Mesendoderm (in vitro differentiated cells): ENCODE results near the gene SLC25A14.

Source experiments
- DNase-seq: peaks from one replicate; pipeline ENCODE4 v3.0.0; 2013
- H2AK5ac ChIP-seq: 2 replicates; pipeline ENCODE4 v1.6.1; 2013; ENCODE audit warnings: low read length, inconsistent platforms
- H2BK120ac ChIP-seq: 2 replicates; pipeline ENCODE4 v1.6.1; 2013; ENCODE audit warnings: low read depth, mild to moderate bottlenecking, low read length, moderate library complexity, mixed read lengths
- H2BK15ac ChIP-seq: replicated peaks from 2 replicates; pipeline ENCODE4 v1.6.1; 2013; ENCODE audit warnings: low read depth, mild to moderate bottlenecking, moderate library complexity
- H2BK5ac ChIP-seq: 2 replicates; pipeline ENCODE4 v1.6.1; 2013; ENCODE audit warnings: low read length, inconsistent platforms
- H3K18ac ChIP-seq: 2 replicates; pipeline ENCODE4 v1.6.1; 2013; ENCODE audit warnings: mild to moderate bottlenecking, low read length, mixed read lengths
- H3K23ac ChIP-seq: one replicate; pipeline ENCODE4 v1.6.1; 2013; ENCODE audit warnings: low read length
- H3K27ac ChIP-seq: 2 replicates; pipeline ENCODE4 v1.5.1; 2013; ENCODE audit warnings: low read depth, mild to moderate bottlenecking, inconsistent platforms, low read length, moderate library complexity
- H3K27me3 ChIP-seq: 2 replicates; pipeline ENCODE4 v1.6.1; 2013; ENCODE audit warnings: low read length, control low read depth, mild to moderate bottlenecking, inconsistent platforms; ENCODE audit not compliant: insufficient read depth, poor library complexity
- H3K36me3 ChIP-seq: 2 replicates; pipeline ENCODE4 v1.6.1; 2013; ENCODE audit warnings: low read length, inconsistent platforms; ENCODE audit not compliant: control insufficient read depth, insufficient read depth
- H3K4ac ChIP-seq: one replicate; pipeline ENCODE4 v1.6.1; 2013; ENCODE audit warnings: low read depth, mild to moderate bottlenecking, low read length, moderate library complexity
- H3K4me1 ChIP-seq: 2 replicates; pipeline ENCODE4 v1.6.1; 2013; ENCODE audit warnings: low read depth, low read length, inconsistent platforms; ENCODE audit not compliant: control insufficient read depth
- H3K4me2 ChIP-seq: 2 replicates; pipeline ENCODE4 v1.6.1; 2013; ENCODE audit warnings: low read length
- H3K4me3 ChIP-seq: 2 replicates; pipeline ENCODE4 v1.5.1; 2013; ENCODE audit warnings: mild to moderate bottlenecking, low read length
- H3K56ac ChIP-seq: one replicate; pipeline ENCODE4 v1.6.1; 2013; ENCODE audit warnings: low read length
- H3K79me1 ChIP-seq: 2 replicates; pipeline ENCODE4 v1.6.1; 2013; ENCODE audit warnings: low read length, inconsistent platforms
- H3K79me2 ChIP-seq: 2 replicates; pipeline ENCODE4 v1.6.1; 2013; ENCODE audit warnings: mild to moderate bottlenecking, low read length; ENCODE audit not compliant: control insufficient read depth, insufficient read depth
- H3K9ac ChIP-seq: 2 replicates; pipeline ENCODE4 v1.6.1; 2013; ENCODE audit warnings: low read length, inconsistent platforms
- H4K5ac ChIP-seq: one replicate; pipeline ENCODE4 v1.6.1; 2013; ENCODE audit warnings: low read length
- H4K8ac ChIP-seq: one replicate; pipeline ENCODE4 v1.6.1; 2013; ENCODE audit warnings: low read depth, mild to moderate bottlenecking, control low read depth, low read length, moderate library complexity
- WGBS: extraction: QIAGEN DNeasy Blood & Tissue Kit; methylation state at CpG from one replicate; pipeline ENCODE4 v1.1.7; 2013; ENCODE audit warnings: low lambda C conversion rate, missing lambda C conversion rate; ENCODE audit not compliant: insufficient coverage; ENCODE audit errors: extremely low coverage; 5-methylcytosine and 5-hydroxymethylcytosine counted together

Gene SLC25A14

GRCh38 chrX:130413415-130413814, 73.7 kb downstream of the SLC25A14 start:
- Histone ChIP-seq H3K27me3 (no peaks in the 10 kb centered on the region), H2BK120ac (no peak overlapping the region), H3K18ac (no peak overlapping the region), H3K79me1 (no peaks in the 10 kb centered on the region), H3K56ac (no peak overlapping the region), H3K4me3 (no peak overlapping the region), H3K79me2 (no peaks in the 10 kb centered on the region), H3K9ac (no peak overlapping the region), H2BK5ac (no peak overlapping the region), H3K23ac (no peak overlapping the region), H3K4me2 (no peak overlapping the region), H2BK15ac (no peak overlapping the region), H4K8ac (no peak overlapping the region), H2AK5ac (no peak overlapping the region), H3K4me1 (no peaks in the 10 kb centered on the region), H4K5ac (no peak overlapping the region), H3K27ac (no peak overlapping the region), H3K36me3 (peaks cover 3% of the 10 kb centered on the region), H3K4ac (no peak overlapping the region)
- DNase-seq = no peak
- WGBS = no CpG with 5 or more reads among the region's 2 CpGs

- H4K8ac ChIP-seq = no peak overlapping the region
- DNase-seq = no peak
- no peaks in the 10 kb centered on the region for H3K79me2 ChIP-seq
- no peak overlapping the region for H3K4ac ChIP-seq
- H3K4me1 ChIP-seq = no peaks in the 10 kb centered on the region
- no peak overlapping the region for H2BK15ac ChIP-seq
- no peak overlapping the region for H3K18ac ChIP-seq
- H3K36me3 ChIP-seq = peaks cover 3% of the 10 kb centered on the region
- H2AK5ac ChIP-seq = no peak overlapping the region
- H3K56ac ChIP-seq = no peak overlapping the region
- no peak overlapping the region for H2BK5ac ChIP-seq
- WGBS = no CpG with 5 or more reads among the region's 5 CpGs
- no peak overlapping the region for H2BK120ac ChIP-seq
- no peak overlapping the region for H3K27ac ChIP-seq
- no peak overlapping the region for H4K5ac ChIP-seq
- no peaks in the 10 kb centered on the region for H3K27me3 ChIP-seq
- no peak overlapping the region for H3K4me3 ChIP-seq
- no peak overlapping the region for H3K9ac ChIP-seq
- H3K79me1 ChIP-seq = no peaks in the 10 kb centered on the region
- no peak overlapping the region for H3K23ac ChIP-seq
- no peak overlapping the region for H3K4me2 ChIP-seq
Measured at GRCh38 chrX:130414800-130415199, 75.1 kb downstream of the SLC25A14 start.

- H2AK5ac ChIP-seq = no peak overlapping the region
- no peak overlapping the region for H2BK5ac ChIP-seq
- peaks cover 3% of the 10 kb centered on the region for H3K36me3 ChIP-seq
- H3K4ac ChIP-seq = no peak overlapping the region
- no peak overlapping the region for H3K4me2 ChIP-seq
- no peak overlapping the region for H3K4me3 ChIP-seq
- H4K5ac ChIP-seq = no peak overlapping the region
- H3K9ac ChIP-seq = no peak overlapping the region
- H4K8ac ChIP-seq = no peak overlapping the region
- no peak overlapping the region for H3K56ac ChIP-seq
- H3K18ac ChIP-seq = no peak overlapping the region
- H2BK120ac ChIP-seq = no peak overlapping the region
- DNase-seq = no peak
- H2BK15ac ChIP-seq = no peak overlapping the region
- H3K23ac ChIP-seq = no peak overlapping the region
- no peaks in the 10 kb centered on the region for H3K79me1 ChIP-seq
- H3K27me3 ChIP-seq = no peaks in the 10 kb centered on the region
- H3K79me2 ChIP-seq = no peaks in the 10 kb centered on the region
- H3K4me1 ChIP-seq = no peaks in the 10 kb centered on the region
- no CpG with 5 or more reads among the region's 7 CpGs for WGBS
- no peak overlapping the region for H3K27ac ChIP-seq
Measured at GRCh38 chrX:130415201-130415600, 75.5 kb downstream of the SLC25A14 start.

- no peak overlapping the region for H3K27ac ChIP-seq
- H3K56ac ChIP-seq = no peak overlapping the region
- no peaks in the 10 kb centered on the region for H3K36me3 ChIP-seq
- H4K8ac ChIP-seq = no peak overlapping the region
- H3K4me3 ChIP-seq = no peak overlapping the region
- no CpG with 5 or more reads among the region's 4 CpGs for WGBS
- H4K5ac ChIP-seq = no peak overlapping the region
- no peak overlapping the region for H2BK5ac ChIP-seq
- H3K4me2 ChIP-seq = no peak overlapping the region
- H3K18ac ChIP-seq = no peak overlapping the region
- H3K79me1 ChIP-seq = no peaks in the 10 kb centered on the region
- no peaks in the 10 kb centered on the region for H3K79me2 ChIP-seq
- H2BK120ac ChIP-seq = no peak overlapping the region
- no peak overlapping the region for H3K4ac ChIP-seq
- no peaks in the 10 kb centered on the region for H3K27me3 ChIP-seq
- H3K4me1 ChIP-seq = no peaks in the 10 kb centered on the region
- no peak for DNase-seq
- no peak overlapping the region for H3K23ac ChIP-seq
- no peak overlapping the region for H2AK5ac ChIP-seq
- H3K9ac ChIP-seq = no peak overlapping the region
- H2BK15ac ChIP-seq = no peak overlapping the region
Measured at GRCh38 chrX:130416785-130417184, 77.1 kb downstream of the SLC25A14 start.

- Histone ChIP-seq H3K4me3 (no peak overlapping the region), H3K79me2 (no peaks in the 10 kb centered on the region), H2AK5ac (no peak overlapping the region), H3K23ac (no peak overlapping the region), H3K4me1 (no peaks in the 10 kb centered on the region), H3K4ac (no peak overlapping the region), H2BK15ac (no peak overlapping the region), H3K9ac (no peak overlapping the region), H2BK120ac (no peak overlapping the region), H4K5ac (no peak overlapping the region), H3K36me3 (no peaks in the 10 kb centered on the region), H3K4me2 (no peak overlapping the region), H3K79me1 (no peaks in the 10 kb centered on the region), H4K8ac (no peak overlapping the region), H3K56ac (no peak overlapping the region), H3K18ac (no peak overlapping the region), H3K27me3 (no peaks in the 10 kb centered on the region), H2BK5ac (no peak overlapping the region), H3K27ac (no peak overlapping the region)
- no CpG with 5 or more reads among the region's 2 CpGs for whole genome bisulfite sequencing
- DNase-seq = no peak
Measured at GRCh38 chrX:130418066-130418465, 78.3 kb downstream of the SLC25A14 start.

- no peak overlapping the region for H3K4me2 ChIP-seq
- no peak overlapping the region for H4K8ac ChIP-seq
- H3K4me1 ChIP-seq = no peaks in the 10 kb centered on the region
- H3K27ac ChIP-seq = no peak overlapping the region
- no peak overlapping the region for H3K9ac ChIP-seq
- no peak overlapping the region for H3K23ac ChIP-seq
- WGBS = no CpG with 5 or more reads among the region's 4 CpGs
- H3K79me1 ChIP-seq = no peaks in the 10 kb centered on the region
- no peak for DNase-seq
- no peaks in the 10 kb centered on the region for H3K79me2 ChIP-seq
- H2BK15ac ChIP-seq = no peak overlapping the region
- H3K4ac ChIP-seq = no peak overlapping the region
- H3K4me3 ChIP-seq = no peak overlapping the region
- H3K56ac ChIP-seq = no peak overlapping the region
- no peak overlapping the region for H2BK5ac ChIP-seq
- H3K27me3 ChIP-seq = no peaks in the 10 kb centered on the region
- H3K36me3 ChIP-seq = no peaks in the 10 kb centered on the region
- no peak overlapping the region for H2AK5ac ChIP-seq
- H3K18ac ChIP-seq = no peak overlapping the region
- no peak overlapping the region for H2BK120ac ChIP-seq
- no peak overlapping the region for H4K5ac ChIP-seq
Measured at GRCh38 chrX:130418740-130419139, 79.0 kb downstream of the SLC25A14 start.
